KBM-7 (cell line): ENCODE data around the gene LTO1.

ENCODE experiments used
- DNase-seq: peaks from one replicate; pipeline ENCODE4 v3.0.0-alpha.2; 2015
- in situ Hi-C: fragments of 300-500 bp; cut with MboI; formaldehyde crosslinking; loops from 2 replicates; pipeline ENCODE4 v1.14.3; 2020; ENCODE audit warnings: low sequenced_read_pairs, low pct_unique_long_range_greater_than_20kb, mixed read lengths

The LTO1 gene

GRCh38 chr11:69642549-69642912 lies 32.6 kb downstream of the LTO1 start:
- no peak for DNase-seq
- in situ Hi-C loops, result no loop called here

DNA sequence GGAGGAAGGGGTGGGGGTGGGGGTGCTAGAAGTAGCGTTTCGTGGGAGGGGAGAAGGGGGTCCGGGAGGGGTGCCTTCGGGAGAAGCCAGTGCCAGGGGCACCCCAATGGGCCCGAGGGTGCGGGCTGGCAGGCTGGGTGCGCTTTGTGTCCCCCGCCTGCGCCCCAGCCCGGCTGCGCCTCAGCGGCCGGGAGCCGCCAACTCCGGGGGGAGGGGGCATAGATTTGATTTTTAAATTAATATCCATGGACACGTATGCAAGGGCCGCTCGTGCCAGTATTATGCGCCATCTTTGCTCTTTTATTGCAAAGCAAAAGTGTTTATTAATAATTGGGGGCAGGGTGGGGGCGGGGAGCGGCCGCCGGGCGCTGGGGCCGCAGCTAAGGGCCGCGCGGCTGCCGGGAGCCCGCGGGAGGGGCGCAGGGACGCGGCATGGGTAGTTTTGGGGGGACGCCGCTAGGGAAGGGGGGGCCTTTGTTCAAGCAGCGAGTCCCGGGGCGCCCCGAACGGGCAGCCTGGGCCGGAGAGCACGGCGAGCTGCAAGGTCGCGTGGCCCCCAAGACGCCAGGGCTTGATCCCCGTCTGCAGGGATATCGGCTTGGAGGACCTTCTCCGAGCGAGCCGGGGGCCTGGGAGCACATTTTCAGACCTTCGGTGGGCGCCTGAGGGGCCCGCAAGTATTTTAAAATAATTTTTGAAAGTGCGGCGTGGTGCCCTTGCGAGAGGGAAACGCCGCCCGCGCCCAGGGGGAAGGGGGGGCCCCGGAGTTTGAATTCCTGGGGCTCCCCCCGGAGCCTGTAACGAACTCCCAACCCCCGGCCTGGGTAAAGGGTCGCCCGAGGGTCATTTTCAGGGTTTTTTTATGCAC lies 33.2 kb downstream of the LTO1 start:
- DNase-seq, result no peak
- in situ Hi-C loops, result no loop called here

GRCh38 chr11:69640995-69641581 lies 34.1 kb downstream of the LTO1 start, which contains the start of gene CCND1:
TSS of gene CCND1 (plus strand) at chr11:69641156. CDS start at chr11:69641314, 158 bp downstream.
- in situ Hi-C loops, result no loop called here
- peak; percentile 28 for DNase-seq

GRCh38 chr11:69640260-69640994 lies 34.7 kb downstream of the LTO1 start:
- in situ Hi-C loops, result no loop called here

GRCh38 chr11:69639831-69640230 lies 35.3 kb downstream of the LTO1 start:
- no peak for DNase-seq
- in situ Hi-C loops, result loop anchor here (10.0 kb wide), 1 partner anchor 345 kb away; the partner anchor contains the start of gene MYEOV

More at GRCh38 chr11:69640260-69640994, 34.7 kb downstream of the LTO1 start:
- no peak for DNase-seq

DNA sequence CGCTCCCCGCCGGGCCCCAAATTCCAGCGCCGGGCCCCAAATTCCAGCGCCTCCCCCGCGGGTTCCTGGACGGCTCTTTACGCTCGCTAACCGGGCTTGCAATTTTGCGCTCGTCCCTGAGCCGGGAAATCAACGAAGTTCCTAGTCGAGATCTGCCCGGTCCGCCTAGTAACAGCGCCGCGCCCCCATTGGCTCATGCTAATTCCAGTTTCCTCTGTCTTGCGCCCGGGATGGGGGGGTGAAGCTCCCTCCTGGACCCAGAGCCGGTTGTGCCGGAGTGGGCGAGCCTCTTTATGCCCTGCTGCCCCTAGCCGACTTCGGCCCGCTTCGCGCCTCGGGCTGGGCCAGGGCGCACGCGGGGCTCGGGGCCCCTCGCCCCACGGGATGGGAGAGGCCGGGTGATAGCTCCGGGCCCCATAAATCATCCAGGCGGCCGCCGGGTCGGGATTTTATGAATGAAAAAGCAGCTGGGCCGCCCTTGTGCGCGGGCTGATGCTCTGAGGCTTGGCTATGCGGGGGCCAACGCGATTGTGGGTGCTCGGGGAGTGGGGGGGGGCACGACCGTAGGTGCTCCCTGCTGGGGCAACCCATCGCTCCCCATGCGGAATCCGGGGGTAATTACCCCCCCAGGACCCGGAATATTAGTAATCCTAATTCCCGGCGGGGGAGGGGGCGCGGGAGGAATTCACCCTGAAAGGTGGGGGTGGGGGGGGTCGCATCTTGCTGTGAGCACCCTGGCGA lies 36.0 kb downstream of the LTO1 start:
- peak; percentile 68 for DNase-seq
- in situ Hi-C loops, result loop anchor here (10.0 kb wide), 1 partner anchor 344 kb away; the partner anchor contains the start of gene MYEOV

DNA sequence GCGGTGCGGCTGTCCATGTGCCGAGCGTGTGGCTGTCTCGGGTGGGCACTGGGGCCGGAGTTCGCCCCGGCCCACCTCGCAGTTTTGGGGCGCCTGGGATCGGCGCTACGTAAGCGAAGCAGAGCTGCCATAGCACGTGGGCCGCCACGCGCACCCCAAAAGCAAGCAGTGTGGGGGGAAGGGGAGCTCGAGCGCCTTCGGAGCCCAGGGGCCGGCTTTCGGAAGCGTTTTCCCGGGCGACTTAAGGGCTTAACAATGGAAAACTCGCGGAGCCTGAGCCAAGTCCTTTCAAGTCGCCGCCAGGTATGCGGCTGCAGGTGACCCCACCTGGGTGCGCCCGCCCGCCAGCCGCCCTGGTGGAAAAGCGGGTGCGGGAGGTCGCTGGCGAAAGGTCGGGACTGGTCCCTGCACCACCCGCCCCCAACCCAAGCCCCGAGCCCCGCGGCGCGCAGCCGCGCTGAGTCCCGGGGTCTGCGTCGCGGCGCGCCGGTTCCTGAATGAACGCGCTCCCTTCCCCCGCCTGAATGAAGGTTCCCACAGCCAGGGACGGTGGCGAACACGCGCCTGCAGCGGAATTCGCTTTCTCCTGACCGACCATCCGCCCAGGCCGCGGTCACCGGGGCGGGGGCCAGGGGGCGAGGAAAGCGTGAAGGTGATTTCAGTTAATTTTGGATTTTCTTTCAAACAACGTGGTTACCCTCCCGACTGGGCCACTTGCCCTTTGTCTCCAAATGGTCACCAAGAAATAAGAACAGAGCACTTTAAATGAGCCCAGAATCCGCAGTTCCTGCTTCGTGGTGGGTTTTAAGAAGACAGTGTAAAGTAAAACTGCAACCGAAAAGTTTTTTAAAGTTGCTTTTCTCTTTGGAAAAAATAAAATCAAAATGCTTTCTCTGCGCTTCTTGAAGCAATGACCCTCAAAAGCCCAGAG lies 36.9 kb downstream of the LTO1 start:
- DNase-seq, result peak; percentile 25

DNA sequence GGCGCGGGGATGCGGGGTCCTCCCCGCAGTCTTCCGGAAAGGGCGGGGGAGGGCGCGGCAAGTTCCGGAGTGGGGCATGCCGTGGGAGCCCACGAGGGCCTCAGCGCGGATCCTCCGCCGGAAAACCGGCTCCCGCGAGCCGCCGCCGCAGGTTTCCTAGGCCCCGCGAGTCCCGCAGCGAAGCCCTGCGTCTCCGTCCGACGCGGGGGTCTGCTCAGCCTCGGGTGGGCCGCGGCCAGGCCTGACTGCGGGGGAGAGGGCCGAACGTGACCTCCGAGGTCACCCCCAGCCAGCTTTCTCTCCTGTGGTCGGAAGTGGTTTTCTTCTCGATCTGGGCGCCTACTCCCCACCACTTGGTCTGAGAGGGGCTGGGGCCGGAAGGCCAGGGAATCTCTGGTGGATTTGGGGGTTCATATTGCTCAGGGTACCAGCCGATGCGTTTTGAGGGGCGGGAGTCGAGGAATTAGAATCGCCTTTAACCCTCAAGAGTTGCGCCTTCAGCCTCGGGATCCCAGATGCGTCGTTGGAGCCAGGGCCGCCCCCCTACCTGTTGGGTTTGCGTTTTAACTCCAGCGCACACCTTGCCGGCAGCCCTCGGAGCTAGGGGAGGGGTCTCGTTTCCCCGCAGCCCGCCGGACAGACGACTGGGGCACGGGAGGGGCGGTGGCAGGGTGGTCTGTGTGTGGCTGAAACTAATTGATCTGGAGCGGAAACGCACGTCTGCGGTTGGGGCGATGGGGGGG lies 37.8 kb downstream of the LTO1 start:
- in situ Hi-C loops, result loop anchor here (10.0 kb wide), 1 partner anchor 343 kb away; the partner anchor contains the start of gene MYEOV
- no peak for DNase-seq

More for the DNA sequence above, 36.9 kb downstream of the LTO1 start:
- in situ Hi-C loops, result loop anchor here (10.0 kb wide), 1 partner anchor 343 kb away; the partner anchor contains the start of gene MYEOV

DNA sequence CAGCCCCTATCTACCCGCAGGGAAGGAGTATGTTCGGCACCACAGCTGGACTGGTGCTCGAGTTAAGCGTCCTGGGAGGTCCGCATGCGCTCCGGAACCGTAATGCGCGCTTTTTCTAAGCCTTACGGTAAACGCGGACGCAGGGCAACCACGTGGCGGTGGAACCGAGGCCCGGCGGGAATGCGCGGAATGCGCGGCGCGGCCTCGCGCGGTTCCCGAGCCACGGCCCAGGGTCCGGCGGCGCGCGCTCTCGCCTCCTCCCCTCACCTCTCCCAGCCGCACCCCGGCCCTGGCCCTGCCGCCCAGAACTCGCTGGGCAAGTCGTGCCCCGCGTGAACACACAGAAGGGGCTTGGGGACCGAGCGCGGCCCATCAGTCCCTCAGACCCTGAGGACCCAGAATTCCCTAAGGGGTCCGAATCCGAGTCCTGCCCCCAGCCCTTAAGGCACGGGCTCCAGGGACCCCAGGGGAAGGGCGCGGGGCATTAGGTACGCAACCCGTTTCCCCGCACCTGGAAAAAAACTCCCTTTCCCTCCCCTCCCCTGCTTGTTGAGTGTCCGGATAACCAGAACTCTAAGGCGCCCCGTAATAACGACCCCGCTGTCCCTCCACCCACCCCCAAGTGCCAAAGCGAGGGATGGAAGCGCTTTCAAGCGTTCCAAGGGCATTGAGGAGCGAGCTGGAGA lies 38.5 kb downstream of the LTO1 start:
- in situ Hi-C loops, result loop anchor here (10.0 kb wide), 1 partner anchor 342 kb away; the partner anchor contains the start of gene MYEOV
- no peak for DNase-seq

- no peak for DNase-seq
- in situ Hi-C loops, result loop anchor here (10.0 kb wide), 1 partner anchor 341 kb away; the partner anchor contains the start of gene MYEOV
These were observed 39.2 kb downstream of the LTO1 start for GRCh38 chr11:69635804-69636511.

DNA sequence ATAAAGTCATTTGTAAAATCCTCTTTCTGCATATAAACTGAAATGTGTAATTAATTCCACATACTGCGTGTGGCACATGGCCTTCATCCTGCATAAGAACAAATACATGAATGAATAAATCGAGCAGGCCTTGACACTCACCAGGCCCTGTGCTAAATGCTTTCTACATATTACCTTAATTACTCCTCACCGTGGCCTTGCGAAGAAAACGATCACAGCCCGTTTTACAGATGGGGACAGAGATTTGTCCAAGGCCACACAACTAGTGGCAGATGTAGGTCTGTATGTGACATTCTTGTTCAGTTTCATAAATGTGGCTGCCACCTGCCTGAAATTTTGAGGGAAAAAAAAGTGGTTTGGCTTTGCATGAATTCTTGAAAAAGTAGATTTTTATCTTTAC lies 40.0 kb downstream of the LTO1 start:
- in situ Hi-C loops, result loop anchor here (10.0 kb wide), 1 partner anchor 340 kb away; the partner anchor contains the start of gene MYEOV
- DNase-seq, result no peak

DNA sequence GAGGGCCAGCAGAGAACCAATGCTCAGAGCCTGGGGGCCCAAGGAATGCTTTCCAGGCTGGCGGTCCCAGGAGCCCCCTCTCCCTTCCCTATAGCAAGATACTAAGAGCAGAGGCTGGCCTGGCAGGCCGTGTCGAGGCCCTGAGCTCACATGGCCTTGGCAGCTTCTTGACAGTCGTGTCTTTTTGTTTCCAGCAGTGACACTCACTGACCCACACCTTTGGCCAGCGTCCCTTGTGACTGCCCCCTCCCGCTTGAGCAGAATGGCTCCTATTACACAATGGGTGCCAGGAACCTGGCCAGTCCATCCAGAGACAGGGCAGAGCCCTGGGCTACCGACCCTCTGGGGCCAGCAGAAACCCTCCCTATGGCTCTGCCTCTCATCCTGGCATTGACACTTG lies 40.6 kb downstream of the LTO1 start:
- in situ Hi-C loops, result loop anchor here (10.0 kb wide), 1 partner anchor 340 kb away; the partner anchor contains the start of gene MYEOV
- DNase-seq, result no peak

DNA sequence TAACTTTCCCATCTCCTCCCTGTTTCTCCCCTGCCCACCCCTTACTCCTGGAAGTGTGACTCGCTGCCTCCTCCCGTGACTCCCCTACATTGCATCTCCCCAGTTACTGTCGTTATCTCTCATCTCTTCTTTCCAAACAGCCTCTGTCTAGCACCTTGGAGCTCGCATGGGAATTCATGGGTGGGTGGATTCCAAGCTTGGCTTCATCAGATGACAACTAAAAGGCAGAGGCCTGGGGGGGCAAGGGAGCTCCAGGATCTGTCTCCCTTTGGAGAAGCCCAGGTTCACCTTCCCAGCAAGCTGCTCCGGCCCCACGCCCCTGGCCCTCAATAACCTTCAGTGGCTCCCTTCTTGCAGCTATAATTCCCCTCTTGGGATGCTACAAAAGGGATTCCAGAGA lies 41.1 kb downstream of the LTO1 start:
- in situ Hi-C loops, result loop anchor here (10.0 kb wide), 1 partner anchor 339 kb away; the partner anchor contains the start of gene MYEOV
- no peak for DNase-seq

DNA sequence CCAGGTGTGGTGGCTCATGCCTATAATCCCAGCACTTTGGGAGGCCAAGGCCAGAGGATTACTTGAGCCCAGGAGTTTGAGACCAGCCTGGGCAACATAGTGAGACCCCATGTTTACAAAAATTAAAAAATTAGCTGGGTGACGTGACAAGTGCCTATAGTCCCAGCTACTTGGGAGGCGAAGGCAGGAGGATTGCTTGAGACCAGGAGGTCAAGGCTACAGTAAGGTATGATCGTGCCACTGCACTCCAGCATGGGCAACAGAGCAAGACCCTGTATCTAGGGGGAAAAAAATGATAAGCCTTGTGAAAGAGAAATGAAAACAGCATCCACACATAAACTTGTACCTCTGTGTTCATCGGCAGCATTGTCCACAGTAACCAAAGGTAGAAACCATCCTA lies 42.3 kb downstream of the LTO1 start:
- DNase-seq, result no peak
- in situ Hi-C loops, result loop anchor here (10.0 kb wide), 1 partner anchor 338 kb away; the partner anchor contains the start of gene MYEOV

- no peak for DNase-seq
- in situ Hi-C loops, result loop anchor here (10.0 kb wide), 1 partner anchor 336 kb away; the partner anchor contains the start of gene MYEOV
These were observed 44.7 kb downstream of the LTO1 start for GRCh38 chr11:69630424-69630823.

DNA sequence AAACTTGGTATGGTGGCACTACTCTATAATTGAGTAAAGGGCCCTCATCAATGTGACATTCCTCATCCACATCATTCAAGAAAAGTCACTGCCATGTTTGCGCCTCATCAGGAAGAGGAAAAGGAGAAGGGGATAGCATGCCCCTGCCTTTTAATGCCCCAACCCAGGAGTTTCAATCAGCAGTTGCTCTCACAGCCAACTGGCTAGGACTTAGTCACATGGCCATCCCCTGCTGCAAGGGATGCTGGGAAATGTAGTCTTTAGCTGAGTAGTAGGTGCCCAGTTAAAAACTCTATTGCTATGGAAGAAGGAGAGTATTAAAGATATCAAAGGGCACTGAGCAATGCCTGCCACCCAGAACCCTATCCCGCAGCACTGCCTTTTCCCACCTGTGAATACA lies 45.1 kb downstream of the LTO1 start:
- DNase-seq, result no peak
- in situ Hi-C loops, result loop anchor here (10.0 kb wide), 1 partner anchor 335 kb away; the partner anchor contains the start of gene MYEOV
